Neural progenitor cell (in vitro differentiated cells): Measurements from ENCODE around the gene PBX3. TPM values are rescaled to one million over a fixed set of nuclear protein-coding genes. Genes with fewer than 3 reads are reported as not detected.

ENCODE experiments used
- DNase-seq: peaks from one replicate; pipeline ENCODE4 v3.0.0-alpha.2; 2016; ENCODE audit warnings: low spot score
- H2AFZ ChIP-seq: fragments of 200-600 bp; sonication (generic); replicated peaks from 2 replicates; pipeline ENCODE4 v1.6.1; 2016; ENCODE audit warnings: antibody characterized with exemption
- H3F3A ChIP-seq: fragments of 200-600 bp; sonication (generic); 2 replicates; pipeline ENCODE4 v1.6.1; 2016; ENCODE audit warnings: antibody characterized with exemption, low read depth
- H3K27ac ChIP-seq: fragments of 200-600 bp; sonication (generic); 2 replicates; pipeline ENCODE4 v1.5.1; 2016; ENCODE audit warnings: mild to moderate bottlenecking
- H3K27me3 ChIP-seq: fragments of 200-600 bp; sonication (generic); 2 replicates; pipeline ENCODE4 v1.6.1; 2016; ENCODE audit warnings: mild to moderate bottlenecking, moderate library complexity
- H3K36me3 ChIP-seq: fragments of 200-600 bp; sonication (generic); 2 replicates; pipeline ENCODE4 v1.5.1; 2016
- H3K4me1 ChIP-seq: fragments of 200-600 bp; sonication (generic); 2 replicates; pipeline ENCODE4 v1.6.1; 2016; ENCODE audit warnings: mixed run types
- H3K4me2 ChIP-seq: fragments of 200-600 bp; sonication (generic); 2 replicates; pipeline ENCODE4 v1.6.1; 2016
- H3K4me3 ChIP-seq: fragments of 200-600 bp; sonication (generic); 2 replicates; pipeline ENCODE4 v1.5.1; 2016
- H3K79me2 ChIP-seq: fragments of 200-600 bp; sonication (generic); 2 replicates; pipeline ENCODE4 v1.6.1; 2016; ENCODE audit warnings: low read depth
- H3K9ac ChIP-seq: fragments of 200-600 bp; sonication (generic); 2 replicates; pipeline ENCODE4 v1.6.1; 2016
- H3K9me3 ChIP-seq: fragments of 200-600 bp; sonication (generic); 2 replicates; pipeline ENCODE4 v1.5.1; 2016; ENCODE audit warnings: low read depth
- H4K20me1 ChIP-seq: fragments of 200-600 bp; sonication (generic); 2 replicates; pipeline ENCODE4 v1.6.1; 2016; ENCODE audit warnings: low read depth
- H3K27ac Mint-ChIP-seq: 3 replicates; pipeline ENCODE4 v1.8.0; 2021; ENCODE audit warnings: mixed read lengths
- H3K27me3 Mint-ChIP-seq: 2 replicates; pipeline ENCODE4 v1.8.0; 2022; ENCODE audit warnings: low read depth, mild to moderate bottlenecking, inconsistent platforms, moderate library complexity, mixed read lengths; ENCODE audit not compliant: insufficient read depth
- H3K36me3 Mint-ChIP-seq: 3 replicates; pipeline ENCODE4 v1.8.0; 2021; ENCODE audit warnings: mixed read lengths
- H3K4me1 Mint-ChIP-seq: 3 replicates; pipeline ENCODE4 v1.8.0; 2021; ENCODE audit warnings: mixed read lengths
- H3K4me3 Mint-ChIP-seq: 3 replicates; pipeline ENCODE4 v1.8.0; 2021; ENCODE audit warnings: mild to moderate bottlenecking, moderate library complexity, mixed read lengths
- H3K9me3 Mint-ChIP-seq: 3 replicates; pipeline ENCODE4 v1.8.0; 2020; ENCODE audit warnings: mixed read lengths
- CTCF ChIP-seq: fragments of 200-600 bp; sonication (generic); IDR thresholded peaks from 2 replicates; pipeline ENCODE4 v1.5.1; 2017; ENCODE audit warnings: antibody characterized with exemption, mild to moderate bottlenecking
- EZH2 ChIP-seq: fragments of 200-600 bp; sonication (generic); IDR thresholded peaks from 2 replicates; pipeline ENCODE4 v1.6.1; 2017; ENCODE audit warnings: antibody characterized with exemption, mild to moderate bottlenecking, moderate library complexity
- EZH2phosphoT487 ChIP-seq: fragments of 200-600 bp; sonication (generic); IDR thresholded peaks from 2 replicates; pipeline ENCODE4 v1.6.1; 2017; ENCODE audit warnings: antibody characterized with exemption
- total RNA-seq: library from RNA; depleted of rRNA; stranded (reverse); fragments of >200 nt; gene quantifications from 2 replicates; pipeline ENCODE4 v1.2.3, GENCODE V29; 2015; ENCODE audit warnings: low replicate concordance

PBX3 gene
- total RNA-seq, 1 donor from 2014 or later: 99.5 TPM

GRCh38 chr9:125810161-125810560 lies 63.0 kb downstream of the PBX3 start:
- Histone ChIP-seq H2AFZ (no peak overlapping the region), H3K36me3 (no peaks in the 10 kb centered on the region), H3K27me3 (no peaks in the 10 kb centered on the region), H3K4me1 (no peaks in the 10 kb centered on the region), H4K20me1 (peaks cover 50% of the 10 kb centered on the region), H3K9me3 (no peaks in the 10 kb centered on the region), H3F3A (no peaks in the 10 kb centered on the region), H3K4me3 (no peak overlapping the region), H3K27ac (no peak overlapping the region), H3K4me2 (no peak overlapping the region), H3K9ac (no peak overlapping the region), H3K79me2 (peaks cover 70% of the 10 kb centered on the region)
- H3K36me3 Mint-ChIP-seq: peaks cover 14% of the 10 kb centered on the region
- no peak for DNase-seq
- H3K4me1 Mint-ChIP-seq: no peaks in the 10 kb centered on the region
- H3K27ac Mint-ChIP-seq: no peak overlapping the region
- no peak overlapping the region for H3K4me3 Mint-ChIP-seq
- TF ChIP-seq EZH2 (no peak), EZH2phosphoT487 (no peak), CTCF (no peak)
- H3K9me3 Mint-ChIP-seq: no peaks in the 10 kb centered on the region
- peaks cover 3% of the 10 kb centered on the region for H3K27me3 Mint-ChIP-seq

- H3F3A ChIP-seq: no peaks in the 10 kb centered on the region
- Mint-ChIP-seq H3K27me3 (peaks cover 3% of the 10 kb centered on the region), H3K36me3 (peaks cover 14% of the 10 kb centered on the region), H3K27ac (no peak overlapping the region), H3K4me3 (no peak overlapping the region), H3K4me1 (no peaks in the 10 kb centered on the region), H3K9me3 (no peaks in the 10 kb centered on the region)
- no peak overlapping the region for H3K9ac ChIP-seq
- no peak for DNase-seq
- H3K4me3 ChIP-seq: no peak overlapping the region
- TF ChIP-seq EZH2phosphoT487 (no peak), CTCF (no peak), EZH2 (no peak)
- no peak overlapping the region for H3K27ac ChIP-seq
- no peaks in the 10 kb centered on the region for H3K36me3 ChIP-seq
- H3K9me3 ChIP-seq: no peaks in the 10 kb centered on the region
- no peaks in the 10 kb centered on the region for H3K27me3 ChIP-seq
- no peak overlapping the region for H2AFZ ChIP-seq
- H3K4me1 ChIP-seq: peaks cover 6% of the 10 kb centered on the region
- H4K20me1 ChIP-seq: peaks cover 50% of the 10 kb centered on the region
- H3K79me2 ChIP-seq: peaks cover 71% of the 10 kb centered on the region
- H3K4me2 ChIP-seq: no peak overlapping the region
Measured at GRCh38 chr9:125811002-125811401, 63.8 kb downstream of the PBX3 start.

GRCh38 chr9:125812403-125812802 lies 65.2 kb downstream of the PBX3 start:
- Histone ChIP-seq H3K27me3 (no peaks in the 10 kb centered on the region), H3K27ac (no peak overlapping the region), H3F3A (no peaks in the 10 kb centered on the region), H3K4me1 (peaks cover 17% of the 10 kb centered on the region), H3K9me3 (no peaks in the 10 kb centered on the region), H3K36me3 (no peaks in the 10 kb centered on the region), H2AFZ (no peak overlapping the region), H3K79me2 (peaks cover 73% of the 10 kb centered on the region), H3K4me3 (no peak overlapping the region), H3K4me2 (no peak overlapping the region), H3K9ac (no peak overlapping the region), H4K20me1 (peaks cover 50% of the 10 kb centered on the region)
- H3K27me3 Mint-ChIP-seq: peaks cover 3% of the 10 kb centered on the region
- TF ChIP-seq CTCF (no peak), EZH2 (no peak), EZH2phosphoT487 (no peak)
- H3K27ac Mint-ChIP-seq: no peak overlapping the region
- no peak overlapping the region for H3K4me3 Mint-ChIP-seq
- H3K4me1 Mint-ChIP-seq: no peaks in the 10 kb centered on the region
- no peak for DNase-seq
- peaks cover 14% of the 10 kb centered on the region for H3K36me3 Mint-ChIP-seq
- H3K9me3 Mint-ChIP-seq: no peaks in the 10 kb centered on the region

- Histone ChIP-seq H3K9ac (no peak overlapping the region), H2AFZ (no peak overlapping the region), H3K27me3 (no peaks in the 10 kb centered on the region), H3K4me2 (peak overlapping the region; percentile 2), H3F3A (peaks cover 2% of the 10 kb centered on the region), H3K79me2 (peaks cover 57% of the 10 kb centered on the region), H3K36me3 (no peaks in the 10 kb centered on the region), H3K4me3 (no peak overlapping the region), H3K4me1 (peaks cover 27% of the 10 kb centered on the region), H3K9me3 (no peaks in the 10 kb centered on the region), H3K27ac (no peak overlapping the region), H4K20me1 (peaks cover 64% of the 10 kb centered on the region)
- Mint-ChIP-seq H3K9me3 (no peaks in the 10 kb centered on the region), H3K27ac (no peak overlapping the region), H3K4me1 (peaks cover 7% of the 10 kb centered on the region), H3K36me3 (peaks cover 7% of the 10 kb centered on the region), H3K4me3 (no peak overlapping the region), H3K27me3 (peaks cover 2% of the 10 kb centered on the region)
- TF ChIP-seq CTCF (no peak), EZH2 (no peak), EZH2phosphoT487 (no peak)
- no peak for DNase-seq
Measured at GRCh38 chr9:125815568-125815967, 68.4 kb downstream of the PBX3 start.
